SK-N-SH treated with all-trans-retinoic acid at 6 μM for 48 hours (cell line): ENCODE results near the gene TMEM132C.

Source experiments
- ATAC-seq: fragments of 200-7000 bp; cut with Tn5 transposase; 3 replicates; pipeline ENCODE4 v1.9.1; 2020; ENCODE audit warnings: mild to moderate bottlenecking, moderate library complexity
- ARNTL ChIP-seq: fragments of 450-650 bp; formaldehyde crosslinking; IDR thresholded peaks from 2 replicates; pipeline ENCODE4 v1.5.0; 2020; ENCODE audit warnings: low read depth, mild to moderate bottlenecking, moderate library complexity, borderline replicate concordance
- CREB5 ChIP-seq: fragments of 250-450 bp; sonication (Bioruptor Pico); IDR thresholded peaks from 2 replicates; pipeline ENCODE4 v1.5.1; 2020; ENCODE audit warnings: low read depth, mild to moderate bottlenecking, moderate library complexity
- CSDC2 ChIP-seq: fragments of 250-450 bp; sonication (Bioruptor Pico); IDR thresholded peaks from 2 replicates; pipeline ENCODE4 v1.5.0; 2020; ENCODE audit warnings: mild to moderate bottlenecking, moderate library complexity
- CSRNP3 ChIP-seq: fragments of 250-450 bp; sonication (Bioruptor Pico); IDR thresholded peaks from 2 replicates; pipeline ENCODE4 v1.5.1; 2021; ENCODE audit warnings: mild to moderate bottlenecking, moderate library complexity
- ESRRG ChIP-seq: fragments of 250-450 bp; sonication (Bioruptor Pico); IDR thresholded peaks from 2 replicates; pipeline ENCODE4 v1.6.1; 2021; ENCODE audit warnings: mild to moderate bottlenecking
- GLIS3 ChIP-seq: fragments of 250-450 bp; sonication (Bioruptor Pico); IDR thresholded peaks from 2 replicates; pipeline ENCODE4 v1.5.0; 2020; ENCODE audit warnings: mild to moderate bottlenecking, moderate library complexity
- OSR1 ChIP-seq: fragments of 250-450 bp; sonication (Bioruptor Pico); IDR thresholded peaks from 2 replicates; pipeline ENCODE4 v1.8.0; 2022; ENCODE audit warnings: moderate library complexity, mild to moderate bottlenecking, inconsistent platforms
- PATZ1 ChIP-seq: fragments of 250-450 bp; sonication (Bioruptor Pico); IDR thresholded peaks from 2 replicates; pipeline ENCODE4 v1.8.0; 2020; ENCODE audit warnings: mild to moderate bottlenecking, moderate library complexity, borderline replicate concordance
- PPARA ChIP-seq: fragments of 250-450 bp; sonication (Bioruptor Pico); IDR thresholded peaks from 2 replicates; pipeline ENCODE4 v1.5.0; 2020; ENCODE audit warnings: mild to moderate bottlenecking, borderline replicate concordance
- RARB ChIP-seq: fragments of 250-450 bp; sonication (Bioruptor Pico); IDR thresholded peaks from 2 replicates; pipeline ENCODE4 v1.8.0; 2021; ENCODE audit warnings: mild to moderate bottlenecking, moderate library complexity
- SNAI2 ChIP-seq: fragments of 250-450 bp; sonication (Bioruptor Pico); IDR thresholded peaks from 2 replicates; pipeline ENCODE4 v1.5.0; 2020; ENCODE audit warnings: mild to moderate bottlenecking, moderate library complexity
- TCF4 ChIP-seq: fragments of 250-450 bp; sonication (Bioruptor Pico); IDR thresholded peaks from 2 replicates; pipeline ENCODE4 v1.8.0; 2021; ENCODE audit warnings: mild to moderate bottlenecking, moderate library complexity, borderline replicate concordance
- TOX ChIP-seq: fragments of 250-450 bp; sonication (Bioruptor Pico); IDR thresholded peaks from 2 replicates; pipeline ENCODE4 v1.8.0; 2021; ENCODE audit warnings: mild to moderate bottlenecking, moderate library complexity, borderline replicate concordance
- TSHZ2 ChIP-seq: fragments of 250-450 bp; sonication (Bioruptor Pico); IDR thresholded peaks from 2 replicates; pipeline ENCODE4 v1.5.0; 2020; ENCODE audit warnings: mild to moderate bottlenecking, moderate library complexity
- ZC3H10 ChIP-seq: fragments of 250-450 bp; sonication (Bioruptor Pico); IDR thresholded peaks from 2 replicates; pipeline ENCODE4 v1.5.1; 2021; ENCODE audit warnings: mild to moderate bottlenecking, moderate library complexity
- ZFP3 ChIP-seq: fragments of 250-450 bp; sonication (Bioruptor Pico); IDR thresholded peaks from 2 replicates; pipeline ENCODE4 v1.5.0; 2020; ENCODE audit warnings: mild to moderate bottlenecking, moderate library complexity
- ZFP30 ChIP-seq: fragments of 450-650 bp; formaldehyde crosslinking; IDR thresholded peaks from 2 replicates; pipeline ENCODE4 v1.5.0; 2022; ENCODE audit warnings: mild to moderate bottlenecking, moderate library complexity
- ZNF565 ChIP-seq: fragments of 450-650 bp; formaldehyde crosslinking; conservative IDR thresholded peaks from 2 replicates; pipeline ENCODE4 v1.5.0; 2020; ENCODE audit warnings: low read depth, mild to moderate bottlenecking, moderate library complexity
- ZNF70 ChIP-seq: fragments of 450-650 bp; formaldehyde crosslinking; IDR thresholded peaks from 2 replicates; pipeline ENCODE4 v1.5.0; 2020; ENCODE audit warnings: mild to moderate bottlenecking, moderate library complexity
- ZNF8 ChIP-seq: fragments of 450-650 bp; formaldehyde crosslinking; IDR thresholded peaks from 2 replicates; pipeline ENCODE4 v1.5.0; 2020; ENCODE audit warnings: mild to moderate bottlenecking, moderate library complexity

The TMEM132C gene

GRCh38 chr12:128698301-128698972, 431.5 kb downstream of the TMEM132C start:
- ATAC-seq: no peak
- TF ChIP-seq CSDC2 (no peak), PPARA (no peak), ZFP30 (CRISPR knock-in tag) (no peak), TSHZ2 (CRISPR knock-in tag) (no peak), RARB (CRISPR knock-in tag) (no peak), ZNF8 (CRISPR knock-in tag) (no peak), CREB5 (CRISPR knock-in tag) (no peak), PATZ1 (CRISPR knock-in tag) (no peak), ARNTL (CRISPR knock-in tag) (no peak)

- ATAC-seq: no peak
- TF ChIP-seq ZC3H10 (CRISPR knock-in tag) (no peak), RARB (CRISPR knock-in tag) (no peak)
These were observed 432.1 kb downstream of the TMEM132C start for GRCh38 chr12:128699106-128699505.

- TF ChIP-seq PPARA: no peak
- TF ChIP-seq RARB (CRISPR knock-in tag): no peak
- no peak for ATAC-seq
These were observed 435.4 kb downstream of the TMEM132C start for GRCh38 chr12:128702371-128702770.

- no peak for ATAC-seq
These were observed 438.2 kb downstream of the TMEM132C start for GRCh38 chr12:128705140-128705539.

More at GRCh38 chr12:128705140-128705539, 438.2 kb downstream of the TMEM132C start:
- TF ChIP-seq ESRRG (CRISPR knock-in tag) (no peak), CSRNP3 (CRISPR knock-in tag) (no peak), PPARA (no peak), ARNTL (CRISPR knock-in tag) (no peak), ZNF565 (CRISPR knock-in tag) (no peak), ZFP30 (CRISPR knock-in tag) (no peak), GLIS3 (CRISPR knock-in tag) (no peak), CSDC2 (no peak), ZNF70 (CRISPR knock-in tag) (no peak), SNAI2 (CRISPR knock-in tag) (no peak), TOX (no peak), ZC3H10 (CRISPR knock-in tag) (no peak), TSHZ2 (CRISPR knock-in tag) (no peak), OSR1 (CRISPR knock-in tag) (no peak), ZNF8 (CRISPR knock-in tag) (no peak), TCF4 (CRISPR knock-in tag) (no peak), ZFP3 (CRISPR knock-in tag) (no peak)
- TF ChIP-seq, all 23 proteins: peak for 0
